Keratinocyte (primary cell): ENCODE data around the gene CNTNAP2.

Experiments used
- CTCF ChIP-seq, 3 experiments: IDR thresholded peaks in 1 of 3; conservative IDR thresholded peaks in 1 of 3; optimal IDR thresholded peaks in 1 of 3; 2 replicates in 2 of 3; 3 replicates in 1 of 3; pipeline versions ENCODE3 to v1.5.1; 2011; ENCODE audit warnings: low read length in 3 of 3, mild to moderate bottlenecking in 3 of 3, moderate library complexity in 2 of 3, control low read depth in 1 of 3, inconsistent platforms in 1 of 3; ENCODE audit not compliant: insufficient read depth in 2 of 3; ENCODE audit errors: extremely low read depth in 1 of 3
- EZH2 ChIP-seq: IDR thresholded peaks from one replicate; pipeline ENCODE4 v1.6.1; 2012; ENCODE audit warnings: inconsistent platforms, mild to moderate bottlenecking, low read length, moderate library complexity

GRCh38 chr7:148275359-148275890, 2158.8 kb downstream of the CNTNAP2 start:
- TF ChIP-seq CTCF (optimal IDR thresholded peaks at IDR 0.05 in 1 of 3, IDR thresholded peaks at IDR 0.05 in 1 of 3, conservative IDR thresholded peaks at IDR 0.05 in 1 of 3; ENCODE audit: extremely low read depth in 1 of 3, insufficient read depth in 2 of 3, low read length in 3 of 3) (no peak), EZH2 (no peak)
